NCI-H1048 (cell line): ENCODE data around the gene TRIB2.

Source experiments
- DNase-seq: peaks from one replicate; lab custom pipeline; 2025; lab: John Stamatoyannopoulos, UW

Gene TRIB2

DNA sequence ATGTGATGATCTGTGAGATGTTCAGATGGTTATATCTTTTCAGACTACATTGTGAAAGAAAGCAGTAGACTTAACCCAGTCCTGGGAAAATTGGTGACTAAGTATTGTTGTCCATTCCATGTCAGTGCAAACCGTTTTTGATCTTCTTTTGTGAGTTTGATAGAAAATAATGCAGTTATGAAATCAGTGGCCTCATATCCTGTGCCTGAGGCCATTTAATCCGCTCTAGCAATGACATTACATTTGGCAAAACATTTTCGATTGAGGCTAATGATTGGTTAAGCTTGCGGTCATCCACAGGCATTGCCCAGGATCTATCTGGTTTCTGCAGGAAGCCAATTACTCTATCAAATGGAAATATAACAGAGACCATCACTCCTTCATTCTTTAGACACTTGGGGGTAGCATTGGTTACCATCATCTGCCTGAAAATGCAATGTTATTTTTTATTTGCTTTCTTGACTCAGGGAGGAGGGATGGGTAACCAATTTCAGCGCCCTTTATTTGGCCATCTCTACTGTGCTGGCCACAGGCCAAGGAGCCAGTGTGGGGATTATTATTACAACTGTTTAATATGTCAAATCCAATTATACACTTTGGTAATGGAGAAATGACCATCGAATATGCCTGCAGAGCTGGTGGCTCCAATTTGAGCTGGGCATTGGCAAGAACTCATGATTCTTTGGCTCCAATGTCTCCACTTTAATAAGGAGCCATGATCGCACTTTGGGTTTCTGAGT lies 33.6 kb downstream of the TRIB2 start:
- no peak for DNase-seq

DNA sequence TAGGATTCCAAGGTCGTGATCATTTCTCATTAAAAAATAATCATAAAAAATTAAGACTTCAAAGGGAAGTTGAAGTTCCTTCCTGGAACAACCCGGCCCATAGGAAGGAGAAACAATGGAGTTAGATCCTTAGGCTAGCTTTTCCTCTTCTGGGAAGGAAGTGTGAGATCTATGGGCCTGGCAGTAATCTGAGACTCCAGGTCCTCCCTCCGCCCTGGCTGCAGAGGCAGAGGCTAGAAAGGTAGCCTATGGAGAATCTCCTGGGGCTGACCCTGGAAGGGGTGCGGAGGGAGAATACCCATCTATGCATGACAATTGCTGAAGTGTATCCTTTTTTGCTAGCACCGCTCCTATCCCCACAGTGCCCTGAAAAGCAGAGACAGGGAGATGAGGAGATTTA lies 37.9 kb downstream of the TRIB2 start:
- no peak for DNase-seq

DNA sequence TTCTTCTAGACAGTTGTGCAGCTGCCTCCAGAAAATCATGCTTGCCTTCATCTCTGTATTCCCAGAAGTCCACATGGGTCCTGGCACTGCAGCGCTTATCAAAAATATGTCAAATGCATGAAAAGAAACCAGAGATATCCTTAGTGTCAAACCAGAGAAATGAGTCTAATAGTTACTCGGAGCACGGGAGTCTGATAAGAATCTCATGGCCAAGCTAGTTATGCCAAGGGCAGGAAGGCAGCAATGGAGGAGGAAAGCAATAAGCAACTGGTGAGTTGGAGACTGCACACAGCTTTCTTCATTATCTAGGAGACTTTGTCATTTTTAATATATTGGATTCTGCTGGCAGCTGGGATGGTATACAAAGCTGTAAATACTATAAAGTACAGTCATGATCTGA lies 38.6 kb downstream of the TRIB2 start:
- DNase-seq = no peak

DNA sequence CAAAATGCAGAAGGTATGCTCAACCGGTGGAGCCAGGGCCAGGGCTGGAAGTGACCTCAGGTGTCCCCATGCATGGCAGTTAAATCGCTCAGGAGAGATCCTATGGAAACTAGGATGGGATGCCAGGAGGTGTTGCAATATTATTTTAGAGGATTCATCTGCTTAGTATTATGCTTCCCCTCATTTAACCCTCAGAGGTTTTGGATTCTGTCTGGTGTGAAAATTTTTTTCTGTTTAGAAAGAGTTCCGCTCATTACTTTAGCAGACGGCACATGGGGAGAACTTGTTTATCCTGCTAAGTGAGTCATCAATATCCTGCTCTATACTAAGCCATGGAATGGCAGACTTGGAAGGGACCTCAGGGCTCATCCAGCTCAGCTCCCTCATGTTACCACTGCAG lies 42.5 kb downstream of the TRIB2 start:
- no peak for DNase-seq

DNA sequence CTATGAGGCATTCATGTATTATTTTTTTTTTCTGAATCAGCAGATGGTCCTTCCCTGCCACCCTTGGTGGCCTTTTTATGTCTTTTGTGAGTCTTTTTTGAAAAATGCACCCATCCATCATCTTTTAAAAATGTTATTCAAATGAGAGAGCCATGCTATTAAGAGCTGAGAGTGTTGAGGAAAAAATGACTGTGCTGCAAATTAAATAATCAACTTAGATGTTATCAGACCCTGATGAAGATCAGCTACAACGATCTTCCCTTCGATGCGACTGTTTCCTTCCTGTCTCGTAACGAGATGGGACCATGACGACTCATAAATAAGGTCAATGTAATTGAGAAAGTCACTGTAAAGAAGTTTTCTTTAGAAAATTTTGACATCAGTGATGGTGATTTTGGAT lies 44.4 kb downstream of the TRIB2 start:
- no peak for DNase-seq

DNA sequence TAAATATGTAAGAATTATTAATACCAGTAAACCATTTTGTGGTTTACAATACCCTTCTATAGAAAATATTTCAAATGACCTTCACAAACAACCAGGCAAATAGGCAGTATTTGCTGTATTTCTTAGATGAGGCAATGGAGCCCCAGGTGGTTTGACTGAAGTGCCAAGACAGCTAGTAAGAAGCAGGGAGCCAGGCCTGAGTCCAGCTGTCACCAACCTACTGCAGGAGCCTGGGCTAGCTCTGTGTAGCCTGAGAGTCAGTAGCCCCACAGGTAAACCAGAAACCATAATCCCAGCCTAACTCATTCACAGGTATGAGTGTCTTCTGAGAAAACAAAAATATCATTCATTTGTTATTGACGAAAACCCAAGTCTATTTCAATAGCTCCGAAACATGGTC lies 45.6 kb downstream of the TRIB2 start:
- no peak for DNase-seq

DNA sequence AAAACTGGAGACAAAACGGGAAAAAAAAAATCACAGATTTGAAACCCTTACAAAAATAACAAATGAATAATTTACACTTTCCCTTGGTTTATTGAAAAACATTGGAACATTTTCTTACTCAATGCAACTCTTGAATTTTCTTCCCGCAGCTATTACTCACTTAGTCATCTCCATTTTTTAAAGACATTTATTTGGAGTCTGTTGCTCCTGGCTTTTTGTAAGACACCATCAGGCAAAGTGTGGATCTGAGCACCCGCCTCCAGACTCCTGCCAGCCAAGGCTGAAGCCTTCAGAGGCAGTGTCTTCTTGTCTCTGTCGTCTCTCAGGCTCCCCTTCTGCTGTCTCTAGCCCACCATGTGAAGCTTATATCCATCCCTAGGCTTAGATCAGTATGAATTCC lies 46.2 kb downstream of the TRIB2 start:
- no peak for DNase-seq

DNA sequence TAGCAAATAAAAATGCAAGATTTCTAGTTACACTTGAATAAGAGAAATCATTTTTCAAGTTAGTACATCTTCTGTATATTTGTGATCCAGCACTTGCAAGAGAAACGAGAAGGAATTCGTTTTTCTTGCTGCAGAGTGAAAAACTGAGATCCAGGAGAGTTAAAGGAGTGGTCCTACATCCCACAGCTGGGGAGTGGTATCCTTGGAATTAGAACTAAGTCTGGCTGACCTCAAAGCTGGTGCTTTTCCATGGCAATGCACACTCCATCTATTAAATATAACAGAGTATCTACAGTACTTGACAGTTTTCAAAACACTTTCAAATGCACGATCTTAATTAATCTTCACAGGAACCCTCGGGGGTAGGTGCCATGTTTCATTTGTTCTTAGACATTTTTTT lies 46.8 kb downstream of the TRIB2 start:
- no peak for DNase-seq

DNA sequence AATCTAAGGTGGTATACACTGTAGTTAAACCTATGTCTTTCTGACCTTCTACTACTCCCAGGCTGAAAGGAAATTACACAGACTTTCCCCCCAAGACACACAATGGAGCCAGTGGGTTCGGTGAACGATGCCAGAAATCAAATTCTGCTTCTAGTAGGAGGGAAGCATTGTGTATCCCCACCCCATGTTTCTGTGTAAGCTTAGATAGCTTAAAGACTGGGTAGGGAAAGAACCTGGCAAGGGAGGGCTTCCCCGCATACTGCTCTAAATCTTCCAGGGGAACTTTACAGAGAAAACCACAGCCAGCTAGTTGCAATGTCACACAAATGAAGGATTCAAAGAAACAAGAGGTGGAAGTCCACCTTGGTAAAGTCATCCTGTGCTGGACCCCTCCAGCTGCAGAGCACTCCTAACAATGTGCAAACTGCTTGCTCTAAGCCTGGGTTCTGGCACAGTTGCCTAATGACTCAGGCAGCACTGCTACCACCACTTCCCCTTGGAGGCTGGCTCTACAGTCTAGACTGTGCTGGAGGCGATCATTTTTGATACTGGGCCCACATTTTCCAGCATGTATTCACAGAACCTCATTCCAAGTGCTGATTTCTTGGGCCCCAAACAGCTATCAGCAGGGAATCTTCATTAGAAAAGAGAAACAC lies 47.5 kb downstream of the TRIB2 start:
- no peak for DNase-seq

DNA sequence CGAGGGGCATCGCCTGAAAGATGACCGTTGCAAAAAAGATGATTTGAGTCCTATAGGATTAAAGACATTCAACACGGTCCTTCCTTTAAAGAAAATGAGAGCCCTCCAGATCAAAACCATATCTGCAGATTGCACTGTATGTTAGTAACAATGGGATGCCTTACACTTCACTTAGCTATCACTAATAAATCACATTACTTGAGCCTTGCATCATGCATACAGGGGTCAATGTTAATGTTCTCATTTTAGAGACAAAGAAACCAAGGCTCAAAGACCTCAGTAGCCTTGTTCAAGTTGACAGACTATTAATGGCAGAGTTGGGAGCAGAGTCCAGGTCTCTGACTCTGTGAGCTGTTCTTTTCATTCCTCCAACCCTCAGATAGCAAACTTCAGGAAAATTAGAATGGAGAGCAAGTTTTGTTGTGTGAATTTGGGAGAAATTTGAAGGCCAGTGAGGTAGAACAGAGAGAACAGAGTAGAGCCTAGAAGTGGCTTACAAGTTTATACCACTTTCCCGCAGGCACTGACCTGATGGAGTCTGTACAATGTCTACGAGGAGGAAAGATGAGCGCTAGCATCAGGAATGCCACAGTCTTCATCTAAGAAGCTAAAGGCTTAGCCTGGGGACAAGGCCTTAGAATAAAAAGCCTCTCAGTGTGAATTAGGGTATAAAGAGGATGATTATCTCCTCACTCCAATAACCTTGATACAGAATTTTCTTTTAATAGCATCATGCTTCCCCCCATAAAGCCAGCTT lies 48.3 kb downstream of the TRIB2 start:
- no peak for DNase-seq

DNA sequence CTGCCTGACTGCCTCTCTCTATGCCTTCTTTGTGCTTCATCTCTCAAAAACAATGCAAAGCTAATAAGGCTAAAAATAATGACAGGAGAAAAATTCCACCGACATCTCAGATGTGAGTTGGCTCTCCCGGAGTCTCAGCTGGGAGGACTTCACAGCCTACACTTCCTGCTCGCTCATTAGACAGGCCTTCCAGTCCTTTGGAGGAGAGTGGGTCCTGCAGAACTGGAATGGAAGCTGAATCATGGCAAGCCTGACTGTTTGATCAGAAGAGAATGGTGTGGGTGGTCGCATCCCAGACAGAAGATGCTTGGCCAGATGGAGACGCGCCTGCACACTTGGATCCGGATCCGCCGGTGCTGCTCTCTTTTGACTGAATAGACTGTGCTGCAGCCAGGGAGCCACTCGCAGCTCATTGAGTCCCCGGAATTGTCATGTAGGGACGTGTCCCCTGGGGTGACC lies 49.7 kb downstream of the TRIB2 start:
- no peak for DNase-seq

DNA sequence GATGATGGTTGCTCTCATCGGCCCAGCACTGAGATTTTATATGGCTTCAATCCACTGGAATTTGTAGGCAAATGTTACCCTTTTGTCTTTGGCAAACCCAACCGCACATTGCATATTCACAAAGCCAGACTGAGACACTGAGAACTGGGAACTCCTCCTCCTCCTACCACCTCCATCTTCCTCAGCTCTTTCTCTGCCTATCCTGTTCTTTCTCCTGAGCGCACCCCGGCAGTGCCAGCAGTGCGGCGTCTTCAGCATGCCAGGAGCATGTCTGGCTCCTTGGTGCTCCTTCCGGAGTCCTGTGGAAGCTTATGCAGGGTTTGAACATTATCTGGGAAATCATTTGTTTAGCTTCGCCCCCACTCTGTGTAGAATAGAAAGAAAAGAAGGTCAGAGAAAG lies 50.8 kb downstream of the TRIB2 start:
- DNase-seq = no peak

DNA sequence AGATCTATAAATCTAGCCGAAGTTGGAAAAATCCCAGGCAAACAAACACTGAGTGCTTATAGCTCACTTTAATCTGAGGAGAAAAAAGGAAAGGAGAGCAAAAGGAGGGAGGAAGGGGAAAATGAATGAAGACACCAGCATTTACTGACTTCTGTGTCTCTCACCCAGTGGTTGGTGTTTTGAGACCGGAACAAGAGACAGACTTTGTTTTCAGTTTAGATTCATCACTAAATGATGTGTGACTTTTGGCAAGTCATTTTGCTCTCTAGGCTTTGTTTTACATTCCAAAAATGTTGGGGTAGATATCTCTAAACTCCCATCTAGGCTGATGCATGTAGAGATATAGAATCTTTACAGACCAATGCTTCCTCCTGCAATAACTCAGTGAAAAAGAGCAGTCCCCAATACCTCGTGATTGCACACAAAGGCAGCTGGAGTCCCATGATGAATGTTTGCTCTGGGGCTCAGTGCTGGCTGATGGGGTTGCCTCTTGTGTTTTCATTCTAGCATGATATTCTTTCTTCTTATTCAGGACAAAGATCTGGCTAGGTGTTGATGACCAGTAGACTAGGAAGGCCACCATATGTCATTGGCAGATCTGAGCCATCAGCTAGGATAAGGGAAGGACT lies 51.4 kb downstream of the TRIB2 start:
- no peak for DNase-seq

DNA sequence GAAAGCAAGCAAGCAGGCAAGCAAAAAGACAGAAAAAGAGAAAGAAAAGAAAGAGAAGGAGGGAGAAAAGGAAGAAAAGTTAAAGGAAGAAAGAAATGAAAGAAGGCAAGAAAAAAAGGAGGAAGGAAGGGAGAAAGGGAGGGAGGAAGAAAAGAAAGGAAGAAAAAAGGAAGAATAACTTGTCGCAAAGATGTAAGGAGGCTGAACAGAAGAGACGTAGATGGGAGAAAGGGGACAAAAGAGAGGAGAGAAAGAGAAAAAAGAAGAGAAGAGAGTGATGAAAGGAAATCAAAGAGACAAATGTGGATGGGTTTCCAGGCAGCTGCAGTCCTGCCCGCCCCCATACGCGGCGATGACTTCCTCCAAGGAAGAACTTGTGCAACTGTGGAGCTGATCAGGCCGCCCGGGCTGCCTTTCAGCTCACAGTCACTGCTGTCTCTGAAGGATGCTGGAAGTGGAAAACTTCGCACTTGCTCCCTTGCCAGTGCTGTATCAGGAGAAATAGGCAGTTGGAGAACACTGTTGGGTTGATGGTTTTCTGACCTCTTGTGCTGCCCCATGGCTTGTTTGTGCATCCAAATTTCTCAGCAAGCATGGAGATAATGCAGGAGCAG lies 52.9 kb downstream of the TRIB2 start:
- DNase-seq = no peak

DNA sequence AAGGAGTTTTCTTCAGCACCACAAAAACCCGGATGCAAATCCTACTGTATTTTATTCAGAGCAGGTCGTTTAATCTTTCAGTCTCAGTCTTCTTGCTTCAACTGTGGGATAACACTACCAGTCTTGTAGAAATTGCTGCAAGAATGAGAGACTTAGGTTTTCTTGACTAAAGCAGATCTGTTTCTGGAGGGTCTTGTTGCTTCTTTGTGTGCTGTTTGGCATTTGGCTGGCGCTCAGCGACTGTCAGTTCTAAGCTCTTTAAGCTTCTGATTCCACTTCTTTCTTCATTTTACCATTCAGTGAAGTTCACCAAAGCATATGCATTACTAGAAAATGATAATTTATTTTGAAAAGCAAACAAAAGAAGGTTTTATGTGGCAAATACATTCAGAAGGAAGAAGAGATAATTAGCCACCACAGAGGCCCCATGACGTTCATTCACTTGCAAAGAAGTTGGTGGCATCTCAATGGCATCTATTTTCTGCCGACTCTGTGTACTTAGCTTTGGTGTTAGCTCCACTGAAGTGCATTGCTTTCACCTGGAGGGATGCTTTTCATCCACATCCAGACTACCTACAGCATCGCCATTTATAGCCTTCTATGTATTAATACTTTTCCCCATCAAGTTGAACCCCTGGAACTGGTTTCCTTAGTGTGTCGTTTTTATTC lies 53.7 kb downstream of the TRIB2 start:
- no peak for DNase-seq

DNA sequence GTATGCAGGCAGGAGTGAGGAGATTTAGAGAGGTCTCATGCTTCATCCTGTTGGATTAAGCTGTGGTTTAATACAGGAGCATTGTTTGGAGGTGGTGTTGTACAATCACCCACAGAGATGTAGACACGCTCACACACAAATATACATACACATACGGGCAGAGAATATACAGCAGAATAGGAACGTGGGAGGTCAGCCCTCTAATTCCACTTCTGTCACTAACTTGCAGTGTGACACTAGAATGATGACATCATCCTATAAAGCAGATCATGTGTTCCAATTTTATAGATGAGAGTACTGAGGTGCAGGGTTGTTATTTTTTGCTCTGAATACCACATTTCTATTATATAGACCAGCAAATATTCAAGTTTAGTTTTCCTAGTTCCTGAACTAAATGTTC lies 54.4 kb downstream of the TRIB2 start:
- no peak for DNase-seq

DNA sequence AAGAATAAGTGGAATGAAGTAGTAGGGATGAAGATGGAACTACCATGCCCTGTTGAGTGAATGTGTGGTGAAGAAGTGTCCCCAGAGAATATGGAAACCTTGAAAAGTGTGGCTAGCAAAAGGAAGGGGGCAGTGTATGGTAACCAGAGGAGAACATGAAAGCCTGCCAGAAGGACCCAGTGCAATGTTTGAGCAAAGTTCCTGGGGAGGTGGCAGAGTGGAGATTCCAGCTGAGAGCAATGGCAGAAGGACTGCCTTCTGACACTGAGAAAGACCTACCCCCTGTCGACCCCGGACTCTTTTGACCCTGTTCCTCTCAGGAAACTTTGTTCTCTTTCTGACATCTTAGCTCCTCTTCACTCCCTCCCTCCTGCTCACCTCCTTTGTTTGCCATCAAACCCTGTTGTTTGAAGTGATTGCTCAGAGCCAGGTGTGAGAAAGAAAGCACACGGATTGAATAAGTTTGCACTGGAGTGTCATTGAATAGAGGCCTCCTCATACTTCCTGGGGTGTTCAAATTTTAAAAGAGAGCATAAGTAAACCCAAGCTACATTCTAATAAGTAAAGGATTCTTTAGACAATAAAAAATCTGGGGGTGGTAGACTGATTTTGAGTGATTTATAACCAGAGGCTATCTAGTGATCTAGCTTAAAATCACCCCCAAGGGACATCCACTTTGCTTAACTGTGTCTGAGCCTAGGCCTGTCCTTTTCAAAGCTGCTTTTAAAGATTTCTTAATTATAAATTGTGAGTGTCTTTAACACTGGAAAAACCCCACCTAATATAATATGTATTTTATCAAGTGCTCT lies 57.1 kb downstream of the TRIB2 start:
- DNase-seq = no peak

DNA sequence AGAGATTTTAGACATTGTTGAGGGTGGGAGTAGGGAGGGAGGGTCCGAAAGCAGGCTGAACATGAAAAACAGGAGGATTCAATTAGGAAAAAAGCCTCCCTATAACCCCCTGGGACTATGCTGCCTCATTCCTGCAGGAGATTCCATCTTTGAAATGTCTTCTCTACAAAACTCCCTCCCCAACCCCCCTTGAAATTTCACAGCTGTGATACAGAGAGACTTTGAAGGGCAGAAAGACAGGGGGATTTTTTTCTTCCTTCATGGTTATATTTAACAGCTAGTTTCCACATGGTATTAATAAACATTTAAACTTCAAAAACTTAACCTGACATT lies 57.6 kb downstream of the TRIB2 start:
- no peak for DNase-seq

DNA sequence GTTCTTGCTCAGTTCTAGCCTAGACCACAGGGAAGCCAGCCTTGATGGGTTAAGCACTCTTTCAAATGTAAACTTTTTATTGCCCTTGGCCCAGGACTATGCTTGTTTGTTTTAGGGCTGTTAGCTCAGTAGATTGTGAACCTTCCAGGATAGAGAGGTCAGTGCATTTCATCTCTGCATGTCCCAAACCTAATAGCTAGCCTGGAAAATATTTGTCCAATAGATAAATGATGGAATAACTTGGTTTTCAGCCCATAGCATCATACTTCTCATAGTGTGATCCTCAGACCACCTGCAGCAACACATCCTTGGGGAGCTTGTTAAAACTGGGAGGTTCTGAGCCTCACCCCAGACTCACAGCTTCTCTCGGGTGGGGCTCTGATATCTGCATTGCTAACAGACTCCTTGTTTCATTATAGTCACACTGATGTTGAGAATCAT lies 59.8 kb downstream of the TRIB2 start:
- DNase-seq = no peak

DNA sequence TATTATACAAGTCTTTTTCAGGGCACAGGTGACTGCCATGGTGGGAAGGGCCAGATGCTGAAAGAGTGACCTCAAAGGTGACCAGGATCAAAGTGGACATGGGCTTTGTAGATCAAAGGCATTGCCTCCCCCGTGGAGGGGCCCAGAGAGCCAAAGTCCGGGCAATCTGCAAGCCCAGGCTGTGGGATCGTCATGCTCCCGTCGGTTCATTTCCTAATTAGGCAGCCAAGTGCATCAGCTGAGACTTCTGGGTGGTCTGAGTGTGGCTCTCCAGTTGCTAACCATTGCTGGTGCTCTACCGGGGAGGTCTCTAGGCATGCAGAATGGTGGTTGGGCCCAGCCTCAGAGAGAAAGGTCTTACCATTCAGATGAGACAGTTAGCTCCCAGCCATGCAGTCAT lies 61.6 kb downstream of the TRIB2 start:
- no peak for DNase-seq
